ENCODE measurements around the gene RAD51.

The RAD51 gene

GRCh38 chr15:40763801-40764628, 69.0 kb downstream of the RAD51 start, which contains the start of gene GCHFR:
TSS of gene GCHFR (plus strand) at chr15:40764068. CDS start at chr15:40764181, 113 bp downstream.
- peak; percentile 69 for DNase-seq

GRCh38 chr15:40764629-40765103, 69.7 kb downstream of the RAD51 start:
- no peak for DNase-seq

DNA sequence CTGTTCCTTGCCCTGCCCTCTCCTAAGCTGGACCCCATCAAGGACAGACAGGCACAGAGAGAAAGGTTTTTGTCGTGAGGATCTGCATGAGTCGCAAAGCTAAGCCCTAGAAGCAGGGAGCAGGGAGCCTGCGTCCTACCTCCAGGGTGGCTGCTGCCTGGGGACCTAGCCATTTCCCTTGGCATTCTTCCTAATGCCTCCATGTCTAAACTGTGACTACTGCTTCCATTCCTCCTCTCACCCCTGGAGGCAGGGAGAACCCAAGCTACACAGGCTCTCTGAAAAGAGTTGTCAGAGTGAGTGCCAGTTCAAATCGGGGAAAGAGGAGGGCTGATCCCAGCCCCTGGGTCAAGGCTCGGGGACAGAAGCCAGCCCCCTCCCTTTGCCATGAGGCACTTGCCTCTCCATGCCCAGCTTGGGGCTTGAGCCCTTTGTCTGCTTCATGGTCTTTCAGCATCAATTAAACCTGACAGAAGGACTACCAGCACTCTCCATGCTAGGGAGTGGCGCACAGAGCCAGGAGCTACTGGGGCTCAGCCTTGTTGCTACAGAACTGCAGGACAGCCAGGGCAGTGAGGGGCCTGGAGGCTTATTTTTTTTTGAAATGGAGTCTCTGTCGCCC, 71.3 kb downstream of the RAD51 start:
- DNase-seq, result no peak

- no peak for DNase-seq
Observed at GRCh38 chr15:40766906-40767837, 72.2 kb downstream of the RAD51 start.

DNA sequence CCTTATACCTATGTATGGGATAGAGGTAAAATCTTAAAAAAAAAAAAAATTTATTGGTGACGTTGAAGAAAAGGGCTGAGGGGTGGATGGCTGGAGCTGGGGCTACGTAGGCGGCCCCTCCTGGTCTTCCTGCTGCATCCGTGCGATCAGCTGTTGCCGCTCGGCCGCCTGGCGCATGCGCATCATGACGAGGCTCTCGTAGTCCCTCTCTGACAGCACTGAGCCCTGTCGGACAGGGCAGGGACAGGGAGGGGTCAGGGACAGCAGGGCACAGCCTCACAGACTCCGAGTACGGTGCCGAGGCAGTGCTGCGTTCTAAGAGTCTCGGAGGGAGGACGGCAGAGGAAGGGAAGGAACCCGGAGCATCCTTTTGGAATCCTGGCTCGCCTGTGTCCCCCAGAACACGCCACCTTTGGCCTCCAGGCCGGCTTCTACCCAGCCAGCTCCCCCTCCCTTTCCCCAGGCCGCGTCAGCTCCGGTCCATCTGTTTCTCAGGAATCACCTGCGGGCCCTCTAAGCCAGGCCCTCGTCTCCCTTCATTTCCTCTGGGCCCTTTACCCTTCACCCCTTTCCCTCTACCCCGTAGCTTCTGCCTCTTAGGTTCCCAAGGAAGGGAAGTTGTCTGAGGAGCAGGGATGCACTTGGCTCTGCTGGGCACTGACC, 73.0 kb downstream of the RAD51 start:
- no peak for DNase-seq

- no peak for DNase-seq
Observed at GRCh38 chr15:40768521-40769273, 73.7 kb downstream of the RAD51 start.

DNA sequence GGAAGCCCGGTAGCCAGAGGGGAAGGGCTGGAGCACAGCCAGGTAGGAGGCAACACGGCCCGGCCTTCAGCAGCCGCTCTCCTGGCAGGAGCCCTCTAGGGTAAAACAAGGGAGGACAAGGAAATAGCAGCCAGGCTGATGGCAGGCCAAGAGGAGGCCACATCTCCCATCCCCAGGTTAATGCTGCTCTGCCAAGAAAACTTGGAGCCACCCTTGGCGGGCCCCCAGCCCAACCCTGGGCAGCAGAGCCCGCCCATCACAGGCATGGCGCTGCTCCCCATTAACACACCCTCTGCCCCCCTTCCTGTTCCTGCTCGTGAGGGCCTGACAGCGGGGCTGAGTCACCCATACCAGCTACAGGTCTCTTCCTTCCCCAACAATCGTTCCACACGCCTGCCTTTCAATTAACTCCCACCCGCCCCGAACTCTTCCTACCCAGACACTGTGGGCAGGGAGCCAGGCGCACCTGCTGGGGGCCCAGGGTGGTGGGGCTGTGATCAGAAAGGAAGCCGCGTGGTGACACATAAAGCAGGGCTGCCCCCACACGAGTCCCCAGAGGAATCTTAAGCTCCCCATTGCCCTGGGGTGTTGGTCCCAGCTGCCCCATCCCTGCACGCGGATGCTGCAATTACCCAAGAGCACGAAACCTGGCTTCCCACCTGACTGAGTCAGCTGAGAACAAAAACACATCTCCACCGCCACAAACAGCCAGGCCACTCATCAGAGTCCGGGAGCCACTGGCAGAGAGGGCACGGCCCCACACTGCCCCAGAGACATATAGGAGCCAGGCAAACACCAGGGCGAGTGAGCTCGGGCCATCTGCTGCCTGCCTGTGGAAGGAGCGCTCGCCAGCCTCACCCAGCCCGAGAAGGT, 74.5 kb downstream of the RAD51 start, which contains the start of gene C15orf62:
Gene C15orf62, plus strand, starts transcription at position 707 of the 873 bp plus-strand sequence. CDS start 516 bp downstream, outside the sequence.
- peak; percentile 66 for DNase-seq

- DNase-seq, result no peak
Observed at GRCh38 chr15:40770147-40770721, 75.3 kb downstream of the RAD51 start.

- no peak for DNase-seq
Observed at GRCh38 chr15:40771242-40771641, 76.3 kb downstream of the RAD51 start.

GRCh38 chr15:40772014-40772413, 77.0 kb downstream of the RAD51 start:
- no peak for DNase-seq

DNA sequence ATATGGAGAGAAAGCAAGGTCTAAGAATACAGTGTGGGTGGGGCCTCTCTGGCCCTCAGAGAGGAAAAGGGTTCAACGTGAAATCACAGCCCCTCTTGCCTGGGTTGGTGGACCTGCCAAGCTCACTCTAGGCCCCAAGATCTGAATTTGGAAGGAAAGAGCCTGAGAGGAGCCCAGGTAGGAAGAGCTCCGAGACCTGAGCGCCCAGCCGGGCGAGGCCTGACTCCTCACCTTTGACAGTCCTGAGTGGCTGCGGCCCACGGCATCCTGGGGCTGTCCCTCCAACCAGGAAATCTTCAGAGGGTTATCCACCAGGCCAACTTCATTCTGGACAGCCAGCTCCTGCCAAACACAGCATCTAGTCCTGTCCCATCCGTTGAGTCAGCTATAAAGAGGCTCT, 78.5 kb downstream of the RAD51 start:
- no peak for DNase-seq

- no peak for DNase-seq
Observed at GRCh38 chr15:40773902-40774301, 78.9 kb downstream of the RAD51 start.

DNA sequence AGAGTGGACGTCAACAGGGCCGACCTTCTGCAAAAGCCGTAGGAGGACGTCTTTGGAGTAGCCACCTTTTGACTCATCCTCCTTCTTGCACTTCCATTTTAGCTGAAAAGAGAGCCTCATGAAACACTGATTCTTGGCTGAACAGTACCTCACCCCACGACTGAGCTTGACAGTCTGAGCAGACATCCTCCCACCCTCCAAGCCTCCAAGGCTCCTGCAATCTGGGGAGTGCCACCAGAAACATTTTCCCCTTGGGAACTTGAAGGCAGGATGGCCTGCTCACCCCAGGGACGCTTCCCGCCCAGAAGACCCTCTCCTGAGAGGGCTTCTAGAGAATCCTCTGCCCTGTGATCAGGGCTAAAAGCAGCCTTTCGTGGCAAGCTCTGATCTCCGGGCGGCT, 80.0 kb downstream of the RAD51 start:
- DNase-seq, result no peak

DNA sequence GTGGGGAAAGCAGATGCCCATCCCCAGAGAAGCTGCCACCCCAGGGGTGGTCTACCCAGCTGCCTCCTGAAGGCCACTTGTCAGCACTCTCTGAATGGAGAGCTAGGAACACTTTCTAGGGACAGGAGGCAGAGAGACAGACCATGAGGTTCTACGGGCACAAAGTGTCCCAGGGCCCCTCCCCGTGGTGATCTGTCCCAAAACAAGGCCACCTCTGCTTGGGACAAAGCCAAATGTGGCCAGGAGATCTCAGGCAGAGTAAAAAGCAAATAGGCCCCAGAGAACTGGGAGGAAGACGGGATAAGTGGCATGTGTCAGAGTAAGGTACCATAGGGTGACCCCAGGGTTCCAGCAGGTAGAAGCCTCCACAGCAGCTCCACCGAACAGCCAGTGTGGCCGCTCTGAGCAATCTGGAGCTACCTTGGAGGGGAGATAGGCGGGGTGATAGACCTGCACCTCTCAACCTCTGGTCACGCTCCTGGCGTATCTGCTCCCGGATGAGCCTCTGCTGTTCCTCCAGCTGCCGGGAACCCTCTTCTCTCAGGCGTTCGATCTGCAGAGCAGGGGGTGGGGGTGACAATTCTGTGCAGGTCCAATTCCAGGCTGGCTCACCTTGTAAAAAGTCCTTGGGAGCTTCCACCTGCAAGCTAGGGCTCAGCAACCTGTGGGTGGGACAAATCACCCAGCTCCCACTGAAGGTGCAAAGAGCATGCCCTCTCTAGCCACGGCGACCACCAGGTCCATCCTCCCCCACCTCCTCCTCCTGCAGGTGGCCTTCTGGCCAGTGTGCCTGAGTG, 81.0 kb downstream of the RAD51 start:
- DNase-seq, result no peak

- peak; percentile 46 for DNase-seq
Observed at GRCh38 chr15:40776537-40777141, 81.7 kb downstream of the RAD51 start.
